ENCODE results near the gene HDAC8.

Gene HDAC8

GRCh38 chrX:72366701-72367454 is 205.8 kb downstream of the HDAC8 start:
- H3K4me1 Mint-ChIP-seq: peaks cover 2 to 7% of the 10 kb centered on the region in 2 donors
- no peaks in the 10 kb centered on the region for H3K9me3 Mint-ChIP-seq
- DNase-seq (no peak), ATAC-seq (replicated peaks) (no peak)
- peaks cover 0 to 7% of the 10 kb centered on the region in 2 donors for H3K27me3 Mint-ChIP-seq
- H3K4me3 Mint-ChIP-seq: no peak overlapping the region
- H3K36me3 Mint-ChIP-seq: peaks cover 5 to 7% of the 10 kb centered on the region in 2 donors
- H3K27ac Mint-ChIP-seq: no peak overlapping the region

- Mint-ChIP-seq H3K9me3 (no peaks in the 10 kb centered on the region), H3K4me1 (peaks cover under 1 to 2% of the 10 kb centered on the region in 2 donors), H3K4me3 (no peak overlapping the region), H3K27me3 (peaks cover 0 to 7% of the 10 kb centered on the region in 2 donors), H3K27ac (no peak overlapping the region), H3K36me3 (peaks cover 7% of the 10 kb centered on the region in 2 donors)
- no peak for DNase-seq
- no peak for ATAC-seq (replicated peaks)
These were observed 206.5 kb downstream of the HDAC8 start for GRCh38 chrX:72366178-72366577.

GRCh38 chrX:72365126-72365525 is 207.5 kb downstream of the HDAC8 start:
- H3K36me3 Mint-ChIP-seq: peaks cover 7% of the 10 kb centered on the region in 2 donors
- peaks cover 0 to 7% of the 10 kb centered on the region in 2 donors for H3K27me3 Mint-ChIP-seq
- H3K4me3 Mint-ChIP-seq: no peak overlapping the region
- H3K9me3 Mint-ChIP-seq: no peaks in the 10 kb centered on the region
- no peaks in the 10 kb centered on the region for H3K4me1 Mint-ChIP-seq
- ATAC-seq (replicated peaks): no peak
- no peak overlapping the region for H3K27ac Mint-ChIP-seq
- DNase-seq: no peak

GRCh38 chrX:72360326-72360725 is 212.3 kb downstream of the HDAC8 start:
- H3K27ac Mint-ChIP-seq: no peak overlapping the region
- H3K27me3 Mint-ChIP-seq: peaks cover 0 to 11% of the 10 kb centered on the region in 2 donors
- no peak for ATAC-seq (replicated peaks)
- no peak overlapping the region for H3K4me3 Mint-ChIP-seq
- no peaks in the 10 kb centered on the region for H3K9me3 Mint-ChIP-seq
- peaks cover 14 to 15% of the 10 kb centered on the region in 2 donors for H3K36me3 Mint-ChIP-seq
- H3K4me1 Mint-ChIP-seq: no peaks in the 10 kb centered on the region
- no peak for DNase-seq

- ATAC-seq (replicated peaks) (no peak), DNase-seq (no peak)
- H3K4me3 Mint-ChIP-seq: no peak overlapping the region
- no peaks in the 10 kb centered on the region for H3K9me3 Mint-ChIP-seq
- no peak overlapping the region for H3K27ac Mint-ChIP-seq
- peaks cover 10 to 15% of the 10 kb centered on the region in 2 donors for H3K36me3 Mint-ChIP-seq
- no peaks in the 10 kb centered on the region for H3K4me1 Mint-ChIP-seq
- H3K27me3 Mint-ChIP-seq: peaks cover 0 to 7% of the 10 kb centered on the region in 2 donors
These were observed 214.3 kb downstream of the HDAC8 start for GRCh38 chrX:72358313-72358712.

GRCh38 chrX:72352786-72353185 is 219.9 kb downstream of the HDAC8 start:
- no peak overlapping the region for H3K4me3 Mint-ChIP-seq
- no peak overlapping the region for H3K27ac Mint-ChIP-seq
- peaks cover 0 to 11% of the 10 kb centered on the region in 2 donors for H3K27me3 Mint-ChIP-seq
- no peaks in the 10 kb centered on the region for H3K9me3 Mint-ChIP-seq
- DNase-seq (no peak), ATAC-seq (replicated peaks) (no peak)
- H3K4me1 Mint-ChIP-seq: no peaks in the 10 kb centered on the region
- H3K36me3 Mint-ChIP-seq: peaks cover 14 to 20% of the 10 kb centered on the region in 2 donors

GRCh38 chrX:72351606-72352334 is 220.9 kb downstream of the HDAC8 start:
- ATAC-seq (replicated peaks): no peak
- Mint-ChIP-seq H3K36me3 (peaks cover 16 to 19% of the 10 kb centered on the region in 2 donors), H3K4me3 (no peak overlapping the region), H3K4me1 (no peaks in the 10 kb centered on the region), H3K27me3 (peaks cover 0 to 5% of the 10 kb centered on the region in 2 donors), H3K9me3 (no peaks in the 10 kb centered on the region), H3K27ac (no peak overlapping the region)
- DNase-seq: no peak

GRCh38 chrX:72349190-72349589 is 223.5 kb downstream of the HDAC8 start:
- Mint-ChIP-seq H3K9me3 (no peaks in the 10 kb centered on the region), H3K4me3 (no peak overlapping the region), H3K36me3 (peaks cover 13 to 16% of the 10 kb centered on the region in 2 donors), H3K4me1 (no peaks in the 10 kb centered on the region), H3K27ac (no peak overlapping the region), H3K27me3 (peaks cover 0 to 4% of the 10 kb centered on the region in 2 donors)
- DNase-seq: no peak
- ATAC-seq (replicated peaks): peak in 1 of 2 donors; percentile 69

GRCh38 chrX:72348247-72348979 is 224.2 kb downstream of the HDAC8 start:
- Mint-ChIP-seq H3K27me3 (peaks cover 0 to 4% of the 10 kb centered on the region in 2 donors), H3K36me3 (peaks cover 13 to 16% of the 10 kb centered on the region in 2 donors), H3K4me1 (no peaks in the 10 kb centered on the region), H3K4me3 (no peak overlapping the region), H3K27ac (no peak overlapping the region), H3K9me3 (no peaks in the 10 kb centered on the region)
- DNase-seq (no peak), ATAC-seq (replicated peaks) (no peak)

GRCh38 chrX:72347366-72347765 is 225.3 kb downstream of the HDAC8 start:
- Mint-ChIP-seq H3K27ac (no peak overlapping the region), H3K9me3 (no peaks in the 10 kb centered on the region), H3K36me3 (peaks cover 13 to 16% of the 10 kb centered on the region in 2 donors), H3K4me3 (no peak overlapping the region), H3K4me1 (no peaks in the 10 kb centered on the region), H3K27me3 (peaks cover 0 to 4% of the 10 kb centered on the region in 2 donors)
- DNase-seq: no peak
- ATAC-seq (replicated peaks): no peak

GRCh38 chrX:72346302-72346949 is 226.2 kb downstream of the HDAC8 start:
- Mint-ChIP-seq H3K36me3 (peaks cover 9 to 12% of the 10 kb centered on the region in 2 donors), H3K4me3 (no peak overlapping the region), H3K9me3 (no peaks in the 10 kb centered on the region), H3K27ac (no peak overlapping the region), H3K4me1 (no peaks in the 10 kb centered on the region), H3K27me3 (no peaks in the 10 kb centered on the region)
- ATAC-seq (replicated peaks) (no peak), DNase-seq (no peak)

GRCh38 chrX:72340626-72341025 is 232.0 kb downstream of the HDAC8 start:
- Mint-ChIP-seq H3K27me3 (peaks cover 0 to 8% of the 10 kb centered on the region in 2 donors), H3K4me1 (no peaks in the 10 kb centered on the region), H3K36me3 (peaks cover 7 to 10% of the 10 kb centered on the region in 2 donors), H3K4me3 (no peak overlapping the region), H3K9me3 (no peaks in the 10 kb centered on the region), H3K27ac (no peak overlapping the region)
- DNase-seq (no peak), ATAC-seq (replicated peaks) (no peak)

- ATAC-seq (replicated peaks): no peak
- no peaks in the 10 kb centered on the region for H3K9me3 Mint-ChIP-seq
- no peaks in the 10 kb centered on the region for H3K4me1 Mint-ChIP-seq
- no peak overlapping the region for H3K4me3 Mint-ChIP-seq
- H3K27ac Mint-ChIP-seq: no peak overlapping the region
- no peak for DNase-seq
- H3K36me3 Mint-ChIP-seq: peaks cover 6 to 10% of the 10 kb centered on the region in 2 donors
- H3K27me3 Mint-ChIP-seq: peaks cover 0 to 8% of the 10 kb centered on the region in 2 donors
These were observed 232.6 kb downstream of the HDAC8 start for GRCh38 chrX:72340041-72340440.

- H3K36me3 Mint-ChIP-seq: peaks cover 24 to 35% of the 10 kb centered on the region in 2 donors
- ATAC-seq (replicated peaks): no peak
- H3K27ac Mint-ChIP-seq: no peak overlapping the region
- H3K27me3 Mint-ChIP-seq: no peaks in the 10 kb centered on the region
- DNase-seq: no peak
- no peaks in the 10 kb centered on the region for H3K4me1 Mint-ChIP-seq
- peaks cover 5 to 6% of the 10 kb centered on the region in 2 donors for H3K9me3 Mint-ChIP-seq
- no peak overlapping the region for H3K4me3 Mint-ChIP-seq
These were observed 242.5 kb downstream of the HDAC8 start for GRCh38 chrX:72330131-72330530.

Measured in stimulated activated naive B cell treated with anti-CD40 and anti-IgM and Interleukin-4, amounts not matched to agents 10 μg/mL and 1 μg/mL and 100 μg/mL, for 72 hours (primary cell).